A673 (cell line): ENCODE results near the gene CYP24A1. TPM values are rescaled to one million over a fixed set of nuclear protein-coding genes. Genes with fewer than 3 reads are reported as not detected.
"Not testable (repeated sequence)": the region's sequence is repeated elsewhere in the genome, so short reads cannot be mapped to it uniquely, and the experiment has no call there.

ENCODE experiments used
- BruUV-seq: library from RNA; stranded (reverse); fragments of 400-500 nt; replicated peaks from 2 replicates; lab custom pipeline; 2021; lab: Mats Ljungman, UMichigan
- CTCF ChIA-PET: fragments of 300-600 bp; sonication (Branson Sonifier 250); formaldehyde crosslinking; loops from one replicate; lab custom pipeline; 2022; ENCODE audit warnings: antibody characterized with exemption; lab: Charles Lee
- POLR2A ChIA-PET: fragments of 300-600 bp; sonication (Branson Sonifier 250); formaldehyde crosslinking; loops from one replicate; lab custom pipeline; 2022; ENCODE audit warnings: antibody characterized with exemption; ENCODE audit not compliant: low non-redundant PET; lab: Charles Lee
- DNase-seq: peaks from one replicate; pipeline ENCODE4 v3.0.0-alpha.2; 2015; ENCODE audit warnings: low spot score
- H3K27ac ChIP-seq: fragments of 200-600 bp; sonication (generic); 2 replicates; pipeline ENCODE4 v1.5.1; 2016; ENCODE audit warnings: mixed run types, low read depth, mild to moderate bottlenecking, mixed read lengths, antibody characterized with exemption, low read length; ENCODE audit not compliant: poor library complexity, severe bottlenecking
- H3K27me3 ChIP-seq: fragments of 200-600 bp; sonication (generic); replicated peaks from 2 replicates; pipeline ENCODE4 v1.6.1; 2017; ENCODE audit warnings: mixed run types, low read depth, mild to moderate bottlenecking, mixed read lengths, antibody characterized with exemption, low read length; ENCODE audit not compliant: insufficient read depth, poor library complexity
- H3K36me3 ChIP-seq: fragments of 200-600 bp; sonication (generic); 2 replicates; pipeline ENCODE4 v1.6.1; 2016; ENCODE audit warnings: mixed run types, mild to moderate bottlenecking, mixed read lengths, antibody characterized with exemption, low read length; ENCODE audit not compliant: insufficient read depth, poor library complexity, severe bottlenecking
- H3K4me1 ChIP-seq: fragments of 200-600 bp; sonication (generic); 2 replicates; pipeline ENCODE4 v1.6.1; 2017; ENCODE audit warnings: mixed run types, mild to moderate bottlenecking, mixed read lengths, antibody characterized with exemption, low read length; ENCODE audit not compliant: insufficient read depth, poor library complexity, severe bottlenecking
- H3K4me3 ChIP-seq: fragments of 200-600 bp; sonication (generic); 2 replicates; pipeline ENCODE4 v1.5.1; 2016; ENCODE audit warnings: low read depth, mixed run types, mild to moderate bottlenecking, mixed read lengths, low read length; ENCODE audit not compliant: poor library complexity, severe bottlenecking
- H3K9me3 ChIP-seq: fragments of 200-600 bp; sonication (generic); 2 replicates; pipeline ENCODE4 v1.6.1; 2016; ENCODE audit warnings: mixed run types, low read depth, mild to moderate bottlenecking, mixed read lengths, antibody characterized with exemption, low read length; ENCODE audit not compliant: poor library complexity, severe bottlenecking
- CTCF ChIP-seq: fragments of 300-800, 200-600 bp; sonication (generic); conservative IDR thresholded peaks from 2 replicates; pipeline ENCODE4 v1.5.1; 2017; ENCODE audit warnings: low read depth, mild to moderate bottlenecking, antibody characterized with exemption, low read length, moderate library complexity, mixed read lengths
- EZH2 ChIP-seq: fragments of 200-600 bp; sonication (generic); IDR thresholded peaks from 2 replicates; pipeline ENCODE4 v1.6.1; 2017; ENCODE audit warnings: borderline replicate concordance, low read depth, mild to moderate bottlenecking, mixed read lengths, antibody characterized with exemption, low read length; ENCODE audit not compliant: poor library complexity, severe bottlenecking
- intact Hi-C: fragments of 100-400 bp; cut with micrococcal nuclease; formaldehyde crosslinking; loops from one replicate; pipeline ENCODE4 v1.10.0; 2022; ENCODE audit not compliant: unreplicated experiment
- total RNA-seq: library from RNA; stranded (reverse); gene quantifications from 2 replicates; pipeline ENCODE4 v1.2.3, GENCODE V29; 2021

CYP24A1 gene
- total RNA-seq, 1 experiment from 2014 or later: 0.56 TPM

DNA sequence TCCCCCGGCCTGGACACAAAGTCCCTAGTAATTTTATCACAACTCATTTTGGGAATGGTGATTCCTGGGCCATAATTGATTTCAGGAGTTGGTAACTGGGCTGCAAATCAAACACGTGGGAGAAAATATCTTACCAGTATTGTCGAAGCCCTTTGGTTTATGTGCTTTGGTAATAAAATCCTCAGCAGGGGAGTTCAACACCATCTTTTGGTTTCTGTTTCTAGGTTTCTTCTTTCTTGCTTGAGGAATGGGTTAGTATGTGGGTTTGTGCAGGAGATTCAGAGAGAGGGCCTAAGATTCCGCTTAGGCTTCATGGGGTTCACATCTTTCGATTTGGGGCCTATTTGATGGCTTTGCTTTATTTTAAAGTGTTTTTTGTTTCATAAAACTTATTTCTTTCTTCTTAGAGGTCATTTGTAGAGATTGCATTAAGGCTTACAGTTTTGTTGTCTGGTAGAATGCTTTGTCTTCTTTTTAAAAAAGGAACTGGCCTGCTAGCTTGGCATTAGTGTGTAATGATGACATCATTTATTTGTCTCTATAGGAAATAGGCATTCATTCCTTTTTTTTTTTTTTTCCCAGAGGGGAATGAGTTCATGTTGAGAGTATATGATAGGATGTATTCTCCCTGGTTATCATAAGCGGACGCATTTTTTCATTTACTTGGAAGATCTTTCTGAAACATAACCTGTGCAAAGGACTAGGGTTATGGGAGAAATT, 45.8 kb downstream of the CYP24A1 start:
- H3K27me3 ChIP-seq: no peaks in the 10 kb centered on the region
- H3K9me3 ChIP-seq: no peaks in the 10 kb centered on the region
- no peaks in the 10 kb centered on the region for H3K36me3 ChIP-seq
- BruUV-seq: no TSS peak
- ChIA-PET POLR2A (no interaction called here), CTCF (no interaction called here)
- no peak overlapping the region for H3K4me3 ChIP-seq
- intact Hi-C loops: no loop called here
- TF ChIP-seq CTCF (no peak), EZH2 (no peak)
- H3K4me1 ChIP-seq: peaks cover 10% of the 10 kb centered on the region
- no peak for DNase-seq
- no peak overlapping the region for H3K27ac ChIP-seq

- H3K9me3 ChIP-seq: no peaks in the 10 kb centered on the region
- no peaks in the 10 kb centered on the region for H3K27me3 ChIP-seq
- H3K4me1 ChIP-seq: peaks cover 1% of the 10 kb centered on the region
- intact Hi-C loops: no loop called here
- H3K4me3 ChIP-seq: no peak overlapping the region
- TF ChIP-seq CTCF (no peak), EZH2 (no peak)
- CTCF ChIA-PET: interaction anchor here (0.6 kb wide), 1 partner anchor 11 kb away, joined by 4 read pairs; no protein-coding TSS in a partner anchor
- no peak for DNase-seq
- no TSS peak for BruUV-seq
- no peaks in the 10 kb centered on the region for H3K36me3 ChIP-seq
- POLR2A ChIA-PET: no interaction called here
- no peak overlapping the region for H3K27ac ChIP-seq
Observed at GRCh38 chr20:54126806-54127655, 46.8 kb downstream of the CYP24A1 start.

GRCh38 chr20:54126328-54126727, 47.5 kb downstream of the CYP24A1 start:
- BruUV-seq, intact Hi-C loops, H3K36me3 ChIP-seq, H3K27me3 ChIP-seq, CTCF ChIA-PET, H3K27ac ChIP-seq, H3K4me3 ChIP-seq, H3K9me3 ChIP-seq, H3K4me1 ChIP-seq, DNase-seq, POLR2A ChIA-PET: not testable (repeated sequence)
